Activated T-helper 1 cell treated with anti-CD3 and anti-CD28 coated beads, Interleukin-12 subunit alpha, Interleukin-12 subunit beta, Interleukin-2, Interleukin-4 antibody, amounts not matched to agents 30 ng/mL and 10 ng/mL and 1 ng/mL, durations not matched to agents 14 hours and 24 hours and 36 hours (primary cell): ENCODE data around the gene KRT82. TPM values are rescaled to one million over a fixed set of nuclear protein-coding genes. Genes with fewer than 3 reads are reported as not detected.

ENCODE experiments used
- DNase-seq: peaks from one replicate; pipeline ENCODE4 v3.0.0; 2021; ENCODE audit warnings: low spot score
- H3K27ac Mint-ChIP-seq: one replicate; pipeline ENCODE4 v1.8.0; 2021; ENCODE audit warnings: mild to moderate bottlenecking, mixed read lengths
- H3K27me3 Mint-ChIP-seq: one replicate; pipeline ENCODE4 v1.8.0; 2022; ENCODE audit warnings: mild to moderate bottlenecking, moderate library complexity, mixed read lengths; ENCODE audit not compliant: insufficient read depth
- H3K36me3 Mint-ChIP-seq: one replicate; pipeline ENCODE4 v1.8.0; 2021; ENCODE audit warnings: low read depth, mixed read lengths
- H3K4me1 Mint-ChIP-seq: one replicate; pipeline ENCODE4 v1.8.0; 2021; ENCODE audit warnings: low read depth, mixed read lengths
- H3K4me3 Mint-ChIP-seq: one replicate; pipeline ENCODE4 v1.8.0; 2021; ENCODE audit warnings: mild to moderate bottlenecking, moderate library complexity, mixed read lengths
- H3K9me3 Mint-ChIP-seq: one replicate; pipeline ENCODE4 v1.8.0; 2021; ENCODE audit warnings: mixed read lengths
- intact Hi-C: fragments of 100-400 bp; cut with micrococcal nuclease; formaldehyde crosslinking; loops from one replicate; pipeline ENCODE4 v1.15.1; 2024
- total RNA-seq: library from RNA; stranded (reverse); gene quantifications from 2 replicates; pipeline ENCODE4 v1.2.3, GENCODE V29; 2022

Gene KRT82
- total RNA-seq, 1 donor from 2014 or later: not detected

GRCh38 chr12:52432559-52433207, 26.5 kb upstream of the KRT82 start:
- Mint-ChIP-seq H3K27ac (no peak overlapping the region), H3K9me3 (no peaks in the 10 kb centered on the region), H3K4me3 (no peak overlapping the region), H3K36me3 (no peaks in the 10 kb centered on the region), H3K4me1 (no peaks in the 10 kb centered on the region), H3K27me3 (no peaks in the 10 kb centered on the region)
- intact Hi-C loops: no loop called here
- no peak for DNase-seq

GRCh38 chr12:52428121-52428520, 22.0 kb upstream of the KRT82 start:
- Mint-ChIP-seq H3K27me3 (peaks cover 3% of the 10 kb centered on the region), H3K27ac (no peak overlapping the region), H3K36me3 (no peaks in the 10 kb centered on the region), H3K9me3 (no peaks in the 10 kb centered on the region), H3K4me1 (no peaks in the 10 kb centered on the region), H3K4me3 (no peak overlapping the region)
- DNase-seq: no peak
- intact Hi-C loops: no loop called here

- Mint-ChIP-seq H3K4me1 (no peaks in the 10 kb centered on the region), H3K27me3 (peaks cover 4% of the 10 kb centered on the region), H3K4me3 (no peak overlapping the region), H3K36me3 (no peaks in the 10 kb centered on the region), H3K27ac (no peak overlapping the region), H3K9me3 (no peaks in the 10 kb centered on the region)
- no peak for DNase-seq
- intact Hi-C loops: no loop called here
Measured at GRCh38 chr12:52427083-52427482, 20.9 kb upstream of the KRT82 start.

- H3K4me1 Mint-ChIP-seq: no peaks in the 10 kb centered on the region
- no peak overlapping the region for H3K27ac Mint-ChIP-seq
- no peaks in the 10 kb centered on the region for H3K36me3 Mint-ChIP-seq
- H3K27me3 Mint-ChIP-seq: peaks cover 7% of the 10 kb centered on the region
- intact Hi-C loops: no loop called here
- H3K4me3 Mint-ChIP-seq: no peak overlapping the region
- DNase-seq: no peak
- H3K9me3 Mint-ChIP-seq: no peaks in the 10 kb centered on the region
Measured at GRCh38 chr12:52426034-52426433, 19.9 kb upstream of the KRT82 start.

- H3K27me3 Mint-ChIP-seq: peaks cover 7% of the 10 kb centered on the region
- H3K9me3 Mint-ChIP-seq: no peaks in the 10 kb centered on the region
- no peaks in the 10 kb centered on the region for H3K36me3 Mint-ChIP-seq
- intact Hi-C loops: no loop called here
- no peaks in the 10 kb centered on the region for H3K4me1 Mint-ChIP-seq
- H3K27ac Mint-ChIP-seq: no peak overlapping the region
- DNase-seq: no peak
- no peak overlapping the region for H3K4me3 Mint-ChIP-seq
Measured at GRCh38 chr12:52425466-52425865, 19.3 kb upstream of the KRT82 start.

GRCh38 chr12:52423661-52424500, 17.7 kb upstream of the KRT82 start:
- Mint-ChIP-seq H3K27ac (no peak overlapping the region), H3K4me1 (no peaks in the 10 kb centered on the region), H3K9me3 (no peaks in the 10 kb centered on the region), H3K4me3 (no peak overlapping the region), H3K36me3 (no peaks in the 10 kb centered on the region), H3K27me3 (peaks cover 7% of the 10 kb centered on the region)
- DNase-seq: no peak
- intact Hi-C loops: no loop called here

GRCh38 chr12:52423035-52423434, 16.9 kb upstream of the KRT82 start:
- Mint-ChIP-seq H3K9me3 (no peaks in the 10 kb centered on the region), H3K27me3 (peaks cover 7% of the 10 kb centered on the region), H3K4me3 (no peak overlapping the region), H3K36me3 (no peaks in the 10 kb centered on the region), H3K27ac (no peak overlapping the region), H3K4me1 (no peaks in the 10 kb centered on the region)
- intact Hi-C loops: no loop called here
- no peak for DNase-seq

- H3K36me3 Mint-ChIP-seq: no peaks in the 10 kb centered on the region
- intact Hi-C loops: no loop called here
- DNase-seq: no peak
- H3K4me1 Mint-ChIP-seq: no peaks in the 10 kb centered on the region
- H3K27ac Mint-ChIP-seq: no peak overlapping the region
- H3K4me3 Mint-ChIP-seq: no peak overlapping the region
- H3K27me3 Mint-ChIP-seq: peaks cover 5% of the 10 kb centered on the region
- no peaks in the 10 kb centered on the region for H3K9me3 Mint-ChIP-seq
Measured at GRCh38 chr12:52419656-52420055, 13.5 kb upstream of the KRT82 start.

GRCh38 chr12:52418576-52419110, 12.5 kb upstream of the KRT82 start:
- no peak overlapping the region for H3K4me3 Mint-ChIP-seq
- intact Hi-C loops: no loop called here
- H3K36me3 Mint-ChIP-seq: no peaks in the 10 kb centered on the region
- no peaks in the 10 kb centered on the region for H3K4me1 Mint-ChIP-seq
- no peak for DNase-seq
- peaks cover 5% of the 10 kb centered on the region for H3K27me3 Mint-ChIP-seq
- no peaks in the 10 kb centered on the region for H3K9me3 Mint-ChIP-seq
- H3K27ac Mint-ChIP-seq: no peak overlapping the region

- Mint-ChIP-seq H3K4me1 (no peaks in the 10 kb centered on the region), H3K36me3 (no peaks in the 10 kb centered on the region), H3K27me3 (peaks cover 4% of the 10 kb centered on the region), H3K9me3 (no peaks in the 10 kb centered on the region), H3K4me3 (no peak overlapping the region), H3K27ac (no peak overlapping the region)
- DNase-seq: no peak
- intact Hi-C loops: no loop called here
Measured at GRCh38 chr12:52417740-52418139, 11.6 kb upstream of the KRT82 start.

- no peaks in the 10 kb centered on the region for H3K36me3 Mint-ChIP-seq
- H3K27ac Mint-ChIP-seq: no peak overlapping the region
- no peaks in the 10 kb centered on the region for H3K9me3 Mint-ChIP-seq
- peaks cover 4% of the 10 kb centered on the region for H3K27me3 Mint-ChIP-seq
- DNase-seq: no peak
- no peaks in the 10 kb centered on the region for H3K4me1 Mint-ChIP-seq
- no peak overlapping the region for H3K4me3 Mint-ChIP-seq
- intact Hi-C loops: no loop called here
Measured at GRCh38 chr12:52416795-52417194, 10.7 kb upstream of the KRT82 start.

- intact Hi-C loops: no loop called here
- no peak overlapping the region for H3K4me3 Mint-ChIP-seq
- DNase-seq: no peak
- no peaks in the 10 kb centered on the region for H3K36me3 Mint-ChIP-seq
- H3K27ac Mint-ChIP-seq: no peak overlapping the region
- H3K9me3 Mint-ChIP-seq: no peaks in the 10 kb centered on the region
- H3K27me3 Mint-ChIP-seq: no peaks in the 10 kb centered on the region
- peaks cover under 1% of the 10 kb centered on the region for H3K4me1 Mint-ChIP-seq
Measured at GRCh38 chr12:52415870-52416750, 10.0 kb upstream of the KRT82 start.
